PC-9 (cell line): ENCODE measurements around the gene LIAS. TPM values are rescaled to one million over a fixed set of nuclear protein-coding genes. Genes with fewer than 3 reads are reported as not detected.

ENCODE experiments used
- BruUV-seq: library from RNA; stranded (reverse); fragments of 400-500 nt; replicated peaks from 2 replicates; lab custom pipeline; 2021; lab: Mats Ljungman, UMichigan
- CTCF ChIA-PET: fragments of 300-600 bp; sonication (Branson Sonifier 250); formaldehyde crosslinking; loops from one replicate; lab custom pipeline; 2022; ENCODE audit warnings: antibody characterized with exemption; lab: Charles Lee
- POLR2A ChIA-PET: fragments of 300-600 bp; sonication (Branson Sonifier 250); formaldehyde crosslinking; loops from one replicate; lab custom pipeline; 2022; ENCODE audit warnings: antibody characterized with exemption; ENCODE audit not compliant: unreplicated experiment; lab: Charles Lee
- DNase-seq, 2 experiments: peaks; one replicate each; pipeline versions ENCODE4 v3.0.0 to v3.0.0-alpha.2; 2015 to 2022; ENCODE audit warnings: mixed read lengths in 1 of 2
- H2AFZ ChIP-seq: fragments of 200-600 bp; sonication (generic); 2 replicates; pipeline ENCODE4 v1.8.1; 2017; ENCODE audit warnings: antibody characterized with exemption
- H3F3A ChIP-seq: fragments of 200-600 bp; sonication (generic); 2 replicates; pipeline ENCODE4 v1.8.1; 2017; ENCODE audit warnings: antibody characterized with exemption, mild to moderate bottlenecking, low read depth; ENCODE audit not compliant: insufficient read depth
- H3K27ac ChIP-seq: fragments of 200-600 bp; sonication (generic); 2 replicates; pipeline ENCODE4 v1.6.1; 2016; ENCODE audit warnings: mixed run types
- H3K27me3 ChIP-seq: fragments of 200-600 bp; sonication (generic); 2 replicates; pipeline ENCODE4 v1.6.1; 2016; ENCODE audit warnings: low read depth, mixed run types; ENCODE audit not compliant: insufficient read depth
- H3K36me3 ChIP-seq: fragments of 200-600 bp; sonication (generic); 2 replicates; pipeline ENCODE4 v1.6.1; 2016; ENCODE audit warnings: low read depth, mixed run types
- H3K4me1 ChIP-seq: fragments of 200-600 bp; sonication (generic); replicated peaks from 2 replicates; pipeline ENCODE4 v1.6.1; 2016; ENCODE audit warnings: mixed run types; ENCODE audit not compliant: insufficient read depth
- H3K4me2 ChIP-seq: fragments of 200-600 bp; sonication (generic); 2 replicates; pipeline ENCODE4 v1.6.1; 2017; ENCODE audit warnings: mixed run types
- H3K4me3 ChIP-seq: fragments of 200-600 bp; sonication (generic); 2 replicates; pipeline ENCODE4 v1.6.1; 2016; ENCODE audit warnings: mixed run types
- H3K79me2 ChIP-seq: fragments of 200-600 bp; sonication (generic); 2 replicates; pipeline ENCODE4 v1.6.1; 2017; ENCODE audit warnings: low read depth, mixed run types
- H3K9me2 ChIP-seq: fragments of 200-600 bp; sonication (generic); 2 replicates; pipeline ENCODE4 v1.8.1; 2017; ENCODE audit warnings: mild to moderate bottlenecking; ENCODE audit not compliant: insufficient read depth
- H3K9me3 ChIP-seq: fragments of 200-600 bp; sonication (generic); 2 replicates; pipeline ENCODE4 v1.8.1; 2016; ENCODE audit warnings: low read depth; ENCODE audit not compliant: insufficient read depth
- H4K20me1 ChIP-seq: fragments of 200-600 bp; sonication (generic); 2 replicates; pipeline ENCODE4 v1.8.1; 2017; ENCODE audit not compliant: insufficient read depth
- CTCF ChIP-seq: fragments of 200-600 bp; sonication (generic); conservative IDR thresholded peaks from 2 replicates; pipeline ENCODE4 v1.6.1; 2017; ENCODE audit warnings: mixed run types, antibody characterized with exemption, mild to moderate bottlenecking, moderate library complexity
- EZH2 ChIP-seq: fragments of 200-600 bp; sonication (generic); IDR thresholded peaks from 2 replicates; pipeline ENCODE4 v1.8.0; 2017; ENCODE audit warnings: antibody characterized with exemption, low read depth
- intact Hi-C: fragments of 100-400 bp; cut with micrococcal nuclease; formaldehyde crosslinking; loops from one replicate; pipeline ENCODE4 v1.10.0; 2022; ENCODE audit not compliant: unreplicated experiment
- total RNA-seq: library from RNA; stranded (reverse); gene quantifications from 2 replicates; pipeline ENCODE4 v1.2.3, GENCODE V29; 2021

The LIAS gene
- total RNA-seq, 1 experiment from 2014 or later, result 16.4 TPM

- no peaks in the 10 kb centered on the region for H3K79me2 ChIP-seq
- H3K27me3 ChIP-seq, result no peaks in the 10 kb centered on the region
- POLR2A ChIA-PET, result interaction anchor here (0.6 kb wide), 1 partner anchor 386 kb away, joined by 10 read pairs; no protein-coding TSS in a partner anchor
- H3K9me3 ChIP-seq, result no peaks in the 10 kb centered on the region
- peaks cover 42% of the 10 kb centered on the region for H3F3A ChIP-seq
- TF ChIP-seq EZH2 (no peak), CTCF (no peak)
- no peak overlapping the region for H3K27ac ChIP-seq
- 0 out of 2 replicates have a peak, but pooled peaks cover 7% of the 10 kb centered on the region for H3K36me3 ChIP-seq
- no peak overlapping the region for H3K4me2 ChIP-seq
- no TSS peak for BruUV-seq
- no peak overlapping the region for H3K4me3 ChIP-seq
- no peak overlapping the region for H2AFZ ChIP-seq
- no peak for DNase-seq
- intact Hi-C loops, result no loop called here
- CTCF ChIA-PET, result no interaction called here
- no peaks in the 10 kb centered on the region for H3K9me2 ChIP-seq
- H3K4me1 ChIP-seq, result no peaks in the 10 kb centered on the region
- H4K20me1 ChIP-seq, result peaks cover 23% of the 10 kb centered on the region; the same call in 1 of the 2 replicates
Measured at GRCh38 chr4:39446483-39446841, 12.4 kb upstream of the LIAS start.

GRCh38 chr4:39446842-39447573, 11.8 kb upstream of the LIAS start:
- no peak overlapping the region for H3K4me3 ChIP-seq
- H3K79me2 ChIP-seq, result no peaks in the 10 kb centered on the region
- intact Hi-C loops, result no loop called here
- TF ChIP-seq CTCF, result no peak
- TF ChIP-seq EZH2, result no peak
- H3K27me3 ChIP-seq, result no peaks in the 10 kb centered on the region
- no peaks in the 10 kb centered on the region for H3K9me2 ChIP-seq
- H3K9me3 ChIP-seq, result no peaks in the 10 kb centered on the region
- no peaks in the 10 kb centered on the region for H3K4me1 ChIP-seq
- H3K4me2 ChIP-seq, result no peak overlapping the region
- no TSS peak for BruUV-seq
- H4K20me1 ChIP-seq, result peaks cover 29% of the 10 kb centered on the region; the same call in 1 of the 2 replicates
- no peak overlapping the region for H3K27ac ChIP-seq
- no peak overlapping the region for H2AFZ ChIP-seq
- H3K36me3 ChIP-seq, result peaks cover 12% of the 10 kb centered on the region
- peak in 1 of 2 experiments; percentile 29 for DNase-seq
- ChIA-PET POLR2A (interaction anchor here (0.6 kb wide), 1 partner anchor 386 kb away, joined by 10 read pairs; no protein-coding TSS in a partner anchor), CTCF (no interaction called here)
- peaks cover 47% of the 10 kb centered on the region for H3F3A ChIP-seq

GRCh38 chr4:39450618-39451017, 8.2 kb upstream of the LIAS start:
- peaks cover 82% of the 10 kb centered on the region for H3F3A ChIP-seq
- H2AFZ ChIP-seq, result no peak overlapping the region
- H3K4me3 ChIP-seq, result no peak overlapping the region
- peak overlapping the region; percentile 13; the same call in 1 of the 2 replicates for H3K27ac ChIP-seq
- no peaks in the 10 kb centered on the region for H3K27me3 ChIP-seq
- POLR2A ChIA-PET, result interaction anchor here (0.7 kb wide), 1 partner anchor 25 kb away, joined by 3 read pairs; no protein-coding TSS in a partner anchor
- H3K36me3 ChIP-seq, result peaks cover 47% of the 10 kb centered on the region
- BruUV-seq, result no TSS peak
- H3K79me2 ChIP-seq, result peaks cover 17% of the 10 kb centered on the region
- CTCF ChIA-PET, result no interaction called here
- TF ChIP-seq CTCF, result no peak
- TF ChIP-seq EZH2, result no peak
- no peak for DNase-seq
- H3K4me2 ChIP-seq, result no peak overlapping the region
- H4K20me1 ChIP-seq, result peaks cover 62% of the 10 kb centered on the region
- no peaks in the 10 kb centered on the region for H3K9me3 ChIP-seq
- intact Hi-C loops, result loop anchor here (10.0 kb wide), 1 partner anchor 576 kb away; no protein-coding TSS in a partner anchor
- no peaks in the 10 kb centered on the region for H3K4me1 ChIP-seq
- no peaks in the 10 kb centered on the region for H3K9me2 ChIP-seq
